ENCODE measurements around the gene NDUFB7. TPM values are rescaled to one million over a fixed set of nuclear protein-coding genes. Genes with fewer than 3 reads are reported as not detected.
"Not testable (repeated sequence)": the region's sequence is repeated elsewhere in the genome, so short reads cannot be mapped to it uniquely, and the experiment has no call there.

The NDUFB7 gene
- total and polyA plus RNA-seq, 9 donors: 105 to 283 (median 131) TPM

DNA sequence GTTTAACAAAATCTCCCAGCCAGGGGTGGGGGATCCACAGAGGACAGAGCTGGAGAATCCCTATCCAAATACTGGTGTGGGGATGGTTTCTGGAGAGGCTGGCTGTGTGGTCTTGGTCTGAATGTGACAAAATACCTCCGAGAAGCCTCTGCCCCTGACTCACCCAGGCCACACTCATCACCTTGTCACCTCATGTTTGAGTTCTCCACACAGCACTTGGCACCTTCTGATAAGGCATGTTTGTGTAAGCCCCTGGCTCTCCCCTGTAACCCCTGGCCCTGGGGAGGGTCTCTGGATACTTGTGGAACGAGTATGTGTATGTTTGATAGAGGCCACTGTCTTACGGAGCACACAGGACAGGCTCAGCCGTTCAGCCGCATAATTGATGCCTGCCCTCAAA is 27.8 kb downstream of the NDUFB7 start:
- no peak overlapping the region for H3K27ac ChIP-seq (ENCODE audit: low read length)
- H3K9me3 ChIP-seq (replicated peaks; ENCODE audit: control insufficient read depth, low read depth, low read length): no peaks in the 10 kb centered on the region
- H3K36me3 ChIP-seq (ENCODE audit: control insufficient read depth, insufficient read depth, low read length): peaks cover 20% of the 10 kb centered on the region
- 71% methylated on average over 4 of the region's 5 CpGs for WGBS (ENCODE audit: insufficient coverage)
- H3K27me3 ChIP-seq (ENCODE audit: control insufficient read depth, insufficient read depth, low read length): no peaks in the 10 kb centered on the region
- no peak overlapping the region for H3K4me3 ChIP-seq (ENCODE audit: low read length)
- DNase-seq: no peak
- peaks cover 47% of the 10 kb centered on the region for H3K4me1 ChIP-seq (ENCODE audit: control insufficient read depth, insufficient read depth, low read length)

DNA sequence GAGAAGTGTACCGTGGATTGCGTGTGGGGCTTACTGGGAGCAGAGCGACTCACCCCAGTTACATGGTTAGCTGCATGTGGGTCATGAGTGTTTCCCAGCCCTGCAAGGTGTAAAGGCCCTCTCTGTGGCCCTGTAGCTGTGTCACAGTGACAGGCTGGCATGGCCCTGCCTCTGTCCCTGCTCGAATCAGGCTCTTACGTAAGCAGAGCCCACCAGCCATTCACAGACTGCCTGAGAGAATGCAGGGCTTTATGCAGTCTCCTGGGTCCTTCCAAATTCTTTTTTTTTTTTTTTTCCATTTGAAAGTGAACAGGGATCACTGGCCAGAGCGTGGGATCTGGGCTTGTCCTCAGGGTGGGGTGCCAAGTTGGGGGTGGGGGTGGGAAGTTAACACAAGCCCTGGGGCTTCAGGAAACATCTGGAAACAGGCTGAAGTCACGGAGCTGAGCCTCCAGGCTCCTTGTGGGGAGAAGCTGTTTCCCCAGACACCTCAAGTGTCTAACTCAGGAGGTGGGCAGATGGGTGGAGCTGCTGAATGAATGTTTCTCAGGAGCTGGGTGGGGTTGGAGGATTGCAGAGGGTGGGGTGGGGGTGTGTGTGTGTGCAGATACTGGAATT is 29.0 kb downstream of the NDUFB7 start:
- Histone ChIP-seq H3K9me3 (replicated peaks; ENCODE audit: control insufficient read depth, low read depth, low read length) (no peaks in the 10 kb centered on the region), H3K4me1 (ENCODE audit: control insufficient read depth, insufficient read depth, low read length) (peaks cover 47% of the 10 kb centered on the region), H3K36me3 (ENCODE audit: control insufficient read depth, insufficient read depth, low read length) (peaks cover 11% of the 10 kb centered on the region), H3K4me3 (ENCODE audit: low read length) (no peak overlapping the region), H3K27me3 (ENCODE audit: control insufficient read depth, insufficient read depth, low read length) (no peaks in the 10 kb centered on the region), H3K27ac (ENCODE audit: low read length) (peak overlapping the region; percentile 69)
- peak; percentile 79 for DNase-seq
- 7% methylated on average over 2 of the region's 7 CpGs for WGBS (ENCODE audit: insufficient coverage)

- H3K4me3 ChIP-seq (ENCODE audit: low read length); DNase-seq; H3K27me3 ChIP-seq (ENCODE audit: control insufficient read depth, insufficient read depth, low read length); H3K9me3 ChIP-seq (replicated peaks; ENCODE audit: control insufficient read depth, low read depth, low read length): not testable (repeated sequence)
- Histone ChIP-seq H3K36me3 (ENCODE audit: control insufficient read depth, insufficient read depth, low read length) (peaks cover 11% of the 10 kb centered on the region), H3K27ac (ENCODE audit: low read length) (peak overlapping the region; percentile 69), H3K4me1 (ENCODE audit: control insufficient read depth, insufficient read depth, low read length) (peaks cover 45% of the 10 kb centered on the region)
- no CpG with 5 or more reads among the region's 5 CpGs for WGBS (ENCODE audit: insufficient coverage)
These were observed 29.9 kb downstream of the NDUFB7 start for GRCh38 chr19:14541979-14542378.

DNA sequence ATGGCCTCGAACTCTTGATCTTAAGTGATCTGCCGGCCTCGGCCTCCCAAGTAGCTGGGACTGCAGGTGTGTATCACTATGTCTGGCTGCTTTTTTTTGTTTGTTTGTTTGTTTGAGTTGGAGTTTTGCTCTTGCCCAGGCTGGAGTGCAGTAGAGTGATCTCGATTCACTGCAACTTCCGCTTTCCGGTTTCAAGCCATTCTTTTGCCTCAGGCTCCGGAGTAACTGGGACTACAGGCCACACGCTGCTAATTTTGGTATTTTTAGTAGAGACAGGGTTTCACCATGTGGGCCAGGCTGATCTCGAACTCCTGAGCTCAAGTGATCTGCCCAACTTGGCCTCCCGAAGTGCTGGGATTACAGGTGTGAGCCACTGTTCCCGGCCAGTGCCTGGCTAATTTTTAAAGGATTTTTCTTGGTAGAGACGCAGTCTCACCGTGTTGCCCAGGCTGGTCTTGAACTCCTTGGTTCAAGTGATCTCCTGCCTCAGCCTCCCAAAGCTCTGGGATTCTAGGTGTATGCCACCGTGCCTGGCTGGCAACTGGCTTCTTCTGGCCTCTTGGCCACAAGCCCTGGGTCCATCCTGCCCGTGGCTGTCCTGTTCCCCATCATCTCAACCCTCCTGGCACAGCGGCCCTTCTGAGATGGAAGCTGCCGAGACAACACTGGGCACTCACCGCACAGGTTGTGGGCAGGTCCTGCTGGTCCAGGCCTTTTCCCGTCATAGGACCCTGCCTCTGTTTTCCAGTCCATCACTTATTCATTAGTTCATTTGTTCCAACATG is 30.9 kb downstream of the NDUFB7 start:
- H3K36me3 ChIP-seq (ENCODE audit: control insufficient read depth, insufficient read depth, low read length): peaks cover 9% of the 10 kb centered on the region
- H3K27ac ChIP-seq (ENCODE audit: low read length): no peak overlapping the region
- peaks cover 39% of the 10 kb centered on the region for H3K4me1 ChIP-seq (ENCODE audit: control insufficient read depth, insufficient read depth, low read length)
- no peak for DNase-seq
- no peak overlapping the region for H3K4me3 ChIP-seq (ENCODE audit: low read length)
- H3K9me3 ChIP-seq (replicated peaks; ENCODE audit: control insufficient read depth, low read depth, low read length): no peaks in the 10 kb centered on the region
- WGBS (ENCODE audit: insufficient coverage): 87% methylated on average over 17 of the region's 19 CpGs
- H3K27me3 ChIP-seq (ENCODE audit: control insufficient read depth, insufficient read depth, low read length): no peaks in the 10 kb centered on the region

DNA sequence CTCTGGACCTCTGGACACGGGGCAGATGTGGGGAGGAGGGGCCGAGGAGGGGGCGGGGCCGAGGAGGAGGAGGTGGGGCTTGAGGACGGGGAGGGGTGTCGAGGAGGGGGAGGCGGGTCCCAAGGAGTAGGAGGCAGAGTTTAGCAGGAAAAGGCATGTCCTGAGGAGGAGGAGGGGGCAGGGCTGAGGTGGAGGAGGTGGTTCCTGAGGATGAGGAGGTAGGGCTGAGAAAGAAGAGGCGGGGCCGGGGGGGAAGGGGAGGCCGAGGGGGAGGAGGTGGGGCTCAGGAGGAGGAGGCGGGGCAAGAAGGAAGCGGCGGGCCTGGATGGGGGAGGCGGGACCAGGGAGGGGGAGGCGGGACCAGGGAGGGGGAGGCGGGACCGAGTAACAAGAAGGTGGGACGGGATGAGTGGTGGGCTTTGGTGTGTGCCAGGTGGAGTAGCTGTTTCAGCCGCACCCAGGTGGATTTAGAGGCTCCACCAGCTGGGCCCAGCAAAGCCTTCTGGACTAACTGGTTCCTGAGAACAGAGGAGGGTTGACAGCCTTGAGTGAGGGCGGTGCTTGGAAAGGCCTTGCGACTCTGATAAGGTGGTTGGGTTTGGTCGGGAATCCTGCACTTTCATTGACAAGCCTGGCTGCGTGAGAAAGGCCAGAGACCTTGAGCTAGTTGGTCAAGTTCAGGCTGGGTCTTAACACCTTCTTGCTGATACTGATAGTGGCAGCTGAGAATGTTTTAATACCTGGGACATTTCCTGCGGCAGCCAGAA is 34.8 kb downstream of the NDUFB7 start:
- peaks cover 15% of the 10 kb centered on the region for H3K36me3 ChIP-seq (ENCODE audit: control insufficient read depth, insufficient read depth, low read length)
- WGBS (ENCODE audit: insufficient coverage): 23% methylated on average over 12 of the region's 24 CpGs
- H3K9me3 ChIP-seq (replicated peaks; ENCODE audit: control insufficient read depth, low read depth, low read length): no peaks in the 10 kb centered on the region
- no peaks in the 10 kb centered on the region for H3K27me3 ChIP-seq (ENCODE audit: control insufficient read depth, insufficient read depth, low read length)
- H3K27ac ChIP-seq (ENCODE audit: low read length): no peak overlapping the region
- peak; percentile 57 for DNase-seq
- H3K4me1 ChIP-seq (ENCODE audit: control insufficient read depth, insufficient read depth, low read length): peaks cover 13% of the 10 kb centered on the region
- no peak overlapping the region for H3K4me3 ChIP-seq (ENCODE audit: low read length)

DNA sequence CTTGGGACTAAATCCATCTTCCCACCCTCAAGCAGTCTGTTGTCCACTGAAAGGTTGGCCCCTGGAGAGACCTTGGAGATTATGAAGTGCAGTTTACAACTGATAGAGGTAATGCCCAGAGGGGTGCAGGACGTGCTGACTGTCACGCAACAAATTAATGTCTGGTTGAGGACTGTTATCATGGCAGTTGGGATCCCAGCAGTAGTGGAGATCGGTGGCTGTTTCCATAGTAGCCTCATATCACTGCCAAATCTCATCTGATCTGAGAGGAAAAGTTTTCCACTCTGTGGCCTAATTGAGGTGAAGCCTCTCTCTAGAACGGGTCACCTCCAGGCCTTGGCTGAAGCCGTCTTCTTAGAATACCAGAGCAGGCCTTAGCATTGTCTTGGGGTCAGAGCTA is 38.4 kb downstream of the NDUFB7 start:
- DNase-seq: no peak
- Histone ChIP-seq H3K27ac (ENCODE audit: low read length) (peak overlapping the region; percentile 55), H3K36me3 (ENCODE audit: control insufficient read depth, insufficient read depth, low read length) (peaks cover 8% of the 10 kb centered on the region), H3K27me3 (ENCODE audit: control insufficient read depth, insufficient read depth, low read length) (no peaks in the 10 kb centered on the region), H3K4me1 (ENCODE audit: control insufficient read depth, insufficient read depth, low read length) (peaks cover 27% of the 10 kb centered on the region), H3K4me3 (ENCODE audit: low read length) (no peak overlapping the region), H3K9me3 (replicated peaks; ENCODE audit: control insufficient read depth, low read depth, low read length) (no peaks in the 10 kb centered on the region)
- WGBS (ENCODE audit: insufficient coverage): 78% methylated on average over 4 of the region's 5 CpGs

- no peaks in the 10 kb centered on the region for H3K9me3 ChIP-seq (replicated peaks; ENCODE audit: control insufficient read depth, low read depth, low read length)
- H3K36me3 ChIP-seq (ENCODE audit: control insufficient read depth, insufficient read depth, low read length): peaks cover 10% of the 10 kb centered on the region
- H3K27me3 ChIP-seq (ENCODE audit: control insufficient read depth, insufficient read depth, low read length): no peaks in the 10 kb centered on the region
- H3K4me1 ChIP-seq (ENCODE audit: control insufficient read depth, insufficient read depth, low read length): peaks cover 22% of the 10 kb centered on the region
- peak overlapping the region; percentile 70 for H3K4me3 ChIP-seq (ENCODE audit: low read length)
- 17% methylated on average over 1 of the region's 3 CpGs for WGBS (ENCODE audit: insufficient coverage)
- DNase-seq: no peak
- no peak overlapping the region for H3K27ac ChIP-seq (ENCODE audit: low read length)
These were observed 41.4 kb downstream of the NDUFB7 start for GRCh38 chr19:14530506-14530905.

- H3K4me1 ChIP-seq (ENCODE audit: control insufficient read depth, insufficient read depth, low read length): peaks cover 22% of the 10 kb centered on the region
- no peaks in the 10 kb centered on the region for H3K27me3 ChIP-seq (ENCODE audit: control insufficient read depth, insufficient read depth, low read length)
- peak overlapping the region; percentile 70 for H3K4me3 ChIP-seq (ENCODE audit: low read length)
- H3K27ac ChIP-seq (ENCODE audit: low read length): peak overlapping the region; percentile 99
- no peak for DNase-seq
- WGBS (ENCODE audit: insufficient coverage): under 1% methylated on average over 18 of the region's 18 CpGs
- peaks cover 10% of the 10 kb centered on the region for H3K36me3 ChIP-seq (ENCODE audit: control insufficient read depth, insufficient read depth, low read length)
- no peaks in the 10 kb centered on the region for H3K9me3 ChIP-seq (replicated peaks; ENCODE audit: control insufficient read depth, low read depth, low read length)
These were observed 41.9 kb downstream of the NDUFB7 start for GRCh38 chr19:14530005-14530348.

DNA sequence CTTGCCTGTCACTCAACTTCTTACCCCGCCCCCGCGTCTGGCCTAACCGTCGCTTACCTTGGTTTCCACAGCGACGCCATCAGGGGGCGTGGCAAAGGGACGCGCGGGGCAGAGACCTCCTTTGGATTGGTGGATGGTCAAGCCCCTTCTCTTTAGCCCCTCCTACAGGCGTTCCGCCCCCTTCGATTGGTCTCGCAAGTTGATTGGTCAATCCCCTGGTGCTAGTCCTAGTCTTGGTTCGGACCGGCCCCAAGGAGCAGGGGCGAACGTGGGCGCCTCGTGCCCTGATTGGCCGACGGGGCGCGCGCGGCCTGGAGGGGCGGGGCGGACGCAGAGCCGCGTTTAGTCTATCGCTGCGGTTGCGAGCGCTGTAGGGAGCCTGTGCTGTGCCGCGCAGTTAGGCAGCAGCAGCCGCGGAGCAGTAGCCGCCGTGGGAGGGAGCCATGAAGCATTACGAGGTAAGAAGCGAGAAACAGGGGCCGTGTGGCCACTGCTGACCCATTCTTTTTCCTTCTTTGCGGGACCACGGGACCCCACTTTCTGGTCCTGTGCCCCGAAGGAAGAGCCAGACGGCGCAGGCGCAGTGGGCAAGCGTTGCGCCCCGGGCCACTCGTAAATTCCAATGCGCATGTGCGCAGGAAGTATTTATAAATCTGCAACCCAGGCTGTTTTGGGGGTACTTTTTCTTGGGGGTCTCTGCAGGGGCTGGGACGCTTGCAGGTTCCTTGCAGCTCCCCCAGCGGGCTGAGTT is 42.4 kb downstream of the NDUFB7 start, which contains the start of gene TECR:
Gene TECR (plus strand): TSS at position 341 of the 751 bp plus-strand sequence. CDS start 103 bp downstream, at position 444.
- H3K4me1 ChIP-seq (ENCODE audit: control insufficient read depth, insufficient read depth, low read length): peaks cover 22% of the 10 kb centered on the region
- peak within 1 kb of the TSS; percentile 99 for H3K27ac ChIP-seq (ENCODE audit: low read length)
- under 1% methylated on average over 46 of the region's 59 CpGs for WGBS (ENCODE audit: insufficient coverage)
- no peaks in the 10 kb centered on the region for H3K27me3 ChIP-seq (ENCODE audit: control insufficient read depth, insufficient read depth, low read length)
- no peaks in the 10 kb centered on the region for H3K9me3 ChIP-seq (replicated peaks; ENCODE audit: control insufficient read depth, low read depth, low read length)
- peak within 1 kb of the TSS; percentile 70 for H3K4me3 ChIP-seq (ENCODE audit: low read length)
- H3K36me3 ChIP-seq (ENCODE audit: control insufficient read depth, insufficient read depth, low read length): peaks cover 5% of the 10 kb centered on the region
- DNase-seq: peak; percentile 100

Measured in muscle of leg (tissue), 11 donors.